HL-60 (cell line): ENCODE results near the gene WNT5A.

Source experiments
- CTCF ChIP-seq: IDR thresholded peaks from one replicate; pipeline ENCODE4 v1.5.1; 2011; ENCODE audit warnings: low read length, control low read depth, inconsistent platforms; ENCODE audit not compliant: insufficient read depth
- GABPA ChIP-seq: IDR thresholded peaks from 2 replicates; pipeline ENCODE4 v1.6.1; 2012; ENCODE audit warnings: low read depth
- POLR2AphosphoS5 ChIP-seq: IDR thresholded peaks from 2 replicates; pipeline ENCODE4 v1.6.1; 2012; ENCODE audit warnings: low read depth
- SPI1 ChIP-seq: IDR thresholded peaks from 2 replicates; pipeline ENCODE4 v1.6.1; 2012; ENCODE audit warnings: low read depth, mild to moderate bottlenecking, borderline replicate concordance
- TF ChIP-seq, protein P1 (sequence below): IDR thresholded peaks from 2 replicates; pipeline ENCODE4 v1.6.1; 2012; ENCODE audit warnings: low read depth; ENCODE audit not compliant: insufficient replicate concordance

DNA sequence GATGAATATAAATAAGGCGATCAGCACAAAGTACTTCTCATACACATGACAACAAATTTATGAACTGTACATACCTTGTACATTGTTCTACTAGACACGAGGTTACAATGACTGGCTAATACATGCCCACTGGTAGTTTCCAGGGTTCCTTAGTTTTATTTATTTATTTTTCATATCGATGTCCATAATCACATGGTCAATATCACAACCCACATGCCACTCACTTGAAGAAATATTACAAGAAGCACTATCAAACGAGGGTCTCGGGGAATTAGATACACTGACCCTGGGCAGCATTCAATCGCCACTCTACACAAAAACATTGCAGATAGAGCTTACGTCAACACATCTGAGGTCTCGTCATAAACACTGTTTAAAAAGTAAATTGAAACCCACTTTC, 21.2 kb upstream of the WNT5A start:
- TF ChIP-seq SPI1, result no peak
- no peak for TF ChIP-seq CTCF
- no peak for TF ChIP-seq POLR2AphosphoS5
- TF ChIP-seq, protein P1, sequence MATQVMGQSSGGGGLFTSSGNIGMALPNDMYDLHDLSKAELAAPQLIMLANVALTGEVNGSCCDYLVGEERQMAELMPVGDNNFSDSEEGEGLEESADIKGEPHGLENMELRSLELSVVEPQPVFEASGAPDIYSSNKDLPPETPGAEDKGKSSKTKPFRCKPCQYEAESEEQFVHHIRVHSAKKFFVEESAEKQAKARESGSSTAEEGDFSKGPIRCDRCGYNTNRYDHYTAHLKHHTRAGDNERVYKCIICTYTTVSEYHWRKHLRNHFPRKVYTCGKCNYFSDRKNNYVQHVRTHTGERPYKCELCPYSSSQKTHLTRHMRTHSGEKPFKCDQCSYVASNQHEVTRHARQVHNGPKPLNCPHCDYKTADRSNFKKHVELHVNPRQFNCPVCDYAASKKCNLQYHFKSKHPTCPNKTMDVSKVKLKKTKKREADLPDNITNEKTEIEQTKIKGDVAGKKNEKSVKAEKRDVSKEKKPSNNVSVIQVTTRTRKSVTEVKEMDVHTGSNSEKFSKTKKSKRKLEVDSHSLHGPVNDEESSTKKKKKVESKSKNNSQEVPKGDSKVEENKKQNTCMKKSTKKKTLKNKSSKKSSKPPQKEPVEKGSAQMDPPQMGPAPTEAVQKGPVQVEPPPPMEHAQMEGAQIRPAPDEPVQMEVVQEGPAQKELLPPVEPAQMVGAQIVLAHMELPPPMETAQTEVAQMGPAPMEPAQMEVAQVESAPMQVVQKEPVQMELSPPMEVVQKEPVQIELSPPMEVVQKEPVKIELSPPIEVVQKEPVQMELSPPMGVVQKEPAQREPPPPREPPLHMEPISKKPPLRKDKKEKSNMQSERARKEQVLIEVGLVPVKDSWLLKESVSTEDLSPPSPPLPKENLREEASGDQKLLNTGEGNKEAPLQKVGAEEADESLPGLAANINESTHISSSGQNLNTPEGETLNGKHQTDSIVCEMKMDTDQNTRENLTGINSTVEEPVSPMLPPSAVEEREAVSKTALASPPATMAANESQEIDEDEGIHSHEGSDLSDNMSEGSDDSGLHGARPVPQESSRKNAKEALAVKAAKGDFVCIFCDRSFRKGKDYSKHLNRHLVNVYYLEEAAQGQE, result no peak
- no peak for TF ChIP-seq GABPA
